ENCODE results near the gene MAP3K14. TPM values are rescaled to one million over a fixed set of nuclear protein-coding genes. Genes with fewer than 3 reads are reported as not detected.

MAP3K14 gene
- total RNA-seq, 1 experiment from 2014 or later, result 10.0 TPM

DNA sequence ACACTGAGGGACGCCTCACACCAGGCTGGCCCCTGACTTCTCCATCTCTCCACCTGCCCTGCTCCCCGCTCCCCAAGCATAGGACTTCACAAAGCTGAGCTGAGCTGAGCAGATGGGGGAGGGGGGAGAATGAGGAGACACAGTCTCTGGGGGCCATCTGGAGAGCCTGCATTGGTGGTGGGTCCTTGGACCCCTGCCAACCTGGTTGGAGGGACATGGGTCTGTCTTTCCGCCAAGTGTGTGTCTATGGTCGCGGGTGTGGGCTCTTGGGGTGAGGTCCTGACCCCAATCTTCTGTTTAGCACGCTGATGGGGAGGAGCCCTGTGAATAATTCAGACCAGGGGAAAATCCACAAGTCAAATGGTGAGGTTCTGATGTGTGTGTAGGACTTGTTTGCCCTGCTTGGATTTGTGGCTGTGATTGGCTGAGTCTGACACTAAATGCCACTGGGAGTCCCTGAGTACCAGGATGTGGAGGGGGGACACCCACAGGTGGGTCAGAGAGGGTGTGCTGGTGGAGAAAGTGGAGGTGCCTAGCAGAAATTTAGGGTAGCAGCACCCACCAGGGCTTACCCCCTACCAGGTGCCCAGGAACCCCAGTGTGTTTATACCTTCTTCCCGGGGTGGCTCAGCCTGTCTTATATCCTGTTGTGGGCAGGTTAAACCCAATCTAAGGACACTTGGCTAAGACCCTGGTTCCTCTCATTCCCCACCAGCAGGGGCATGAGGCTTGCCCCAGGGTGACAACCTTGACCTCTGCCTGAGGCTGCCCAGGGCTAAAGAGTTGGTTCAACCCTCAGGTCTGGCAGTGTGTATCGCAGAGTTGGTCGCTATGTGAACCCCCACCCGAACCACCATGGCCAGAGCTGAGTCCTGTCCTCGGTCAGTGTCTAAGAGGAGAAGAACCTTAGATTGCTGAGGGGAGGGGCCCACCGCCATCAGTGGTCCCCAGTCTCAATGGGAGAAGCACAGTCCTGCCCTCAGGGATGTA lies 93.0 kb downstream of the MAP3K14 start:
- intact Hi-C loops (cut with micrococcal nuclease; ENCODE audit: unreplicated experiment), result no loop called here
- H3K4me1 Mint-ChIP-seq (ENCODE audit: low read depth, unreplicated experiment), result no peaks in the 10 kb centered on the region

GRCh38 chr17:45222996-45223538 lies 93.8 kb downstream of the MAP3K14 start:
- peaks cover 17% of the 10 kb centered on the region for H3K27me3 Mint-ChIP-seq (ENCODE audit: insufficient read depth, unreplicated experiment)
- H3K4me1 Mint-ChIP-seq (ENCODE audit: low read depth, unreplicated experiment), result no peaks in the 10 kb centered on the region
- intact Hi-C loops (cut with micrococcal nuclease; ENCODE audit: unreplicated experiment), result no loop called here
- POLR2A ChIA-PET, result no interaction called here
- H3K36me3 Mint-ChIP-seq (ENCODE audit: insufficient read depth, unreplicated experiment), result no peaks in the 10 kb centered on the region
- CTCF ChIA-PET, result interaction anchor here (1.2 kb wide), 1 partner anchor 88 kb away, joined by 4 read pairs; the partner anchor contains the start of gene ACBD4
- no peak for DNase-seq
- BruUV-seq (replicated peaks), result no TSS peak
- H3K36me3 ChIP-seq (ENCODE audit: control insufficient read depth, insufficient read depth, low read length), result no peaks in the 10 kb centered on the region
- peak overlapping the region; percentile 73 for H3K4me3 Mint-ChIP-seq (ENCODE audit: unreplicated experiment)
- H3K9me3 Mint-ChIP-seq (ENCODE audit: unreplicated experiment), result no peaks in the 10 kb centered on the region
- TF ChIP-seq, protein P1, sequence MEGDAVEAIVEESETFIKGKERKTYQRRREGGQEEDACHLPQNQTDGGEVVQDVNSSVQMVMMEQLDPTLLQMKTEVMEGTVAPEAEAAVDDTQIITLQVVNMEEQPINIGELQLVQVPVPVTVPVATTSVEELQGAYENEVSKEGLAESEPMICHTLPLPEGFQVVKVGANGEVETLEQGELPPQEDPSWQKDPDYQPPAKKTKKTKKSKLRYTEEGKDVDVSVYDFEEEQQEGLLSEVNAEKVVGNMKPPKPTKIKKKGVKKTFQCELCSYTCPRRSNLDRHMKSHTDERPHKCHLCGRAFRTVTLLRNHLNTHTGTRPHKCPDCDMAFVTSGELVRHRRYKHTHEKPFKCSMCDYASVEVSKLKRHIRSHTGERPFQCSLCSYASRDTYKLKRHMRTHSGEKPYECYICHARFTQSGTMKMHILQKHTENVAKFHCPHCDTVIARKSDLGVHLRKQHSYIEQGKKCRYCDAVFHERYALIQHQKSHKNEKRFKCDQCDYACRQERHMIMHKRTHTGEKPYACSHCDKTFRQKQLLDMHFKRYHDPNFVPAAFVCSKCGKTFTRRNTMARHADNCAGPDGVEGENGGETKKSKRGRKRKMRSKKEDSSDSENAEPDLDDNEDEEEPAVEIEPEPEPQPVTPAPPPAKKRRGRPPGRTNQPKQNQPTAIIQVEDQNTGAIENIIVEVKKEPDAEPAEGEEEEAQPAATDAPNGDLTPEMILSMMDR (IDR thresholded peaks at IDR 0.05; ENCODE audit: insufficient read depth in 1 of 2, low read depth in 1 of 2, low read length in 1 of 2, severe bottlenecking in 1 of 2, unreplicated experiment in 1 of 2), result no peak
- H3K9me3 ChIP-seq, result no peaks in the 10 kb centered on the region
- no peak overlapping the region for H3K4me3 ChIP-seq (ENCODE audit: low read depth, low read length)
- H3K27me3 ChIP-seq (replicated peaks; ENCODE audit: control insufficient read depth, insufficient read depth, low read length), result peaks cover 1% of the 10 kb centered on the region; the same call in 1 of the 2 replicates
- peaks cover 5% of the 10 kb centered on the region; the same call in 1 of the 2 replicates for H3K4me1 ChIP-seq
- H3K27ac Mint-ChIP-seq (ENCODE audit: unreplicated experiment), result no peak overlapping the region

More for the DNA sequence above, 93.0 kb downstream of the MAP3K14 start:
- Histone ChIP-seq H3K4me3 (ENCODE audit: low read depth, low read length) (no peak overlapping the region), H3K4me1 (peaks cover 10% of the 10 kb centered on the region), H3K27me3 (replicated peaks; ENCODE audit: control insufficient read depth, insufficient read depth, low read length) (peaks cover 1% of the 10 kb centered on the region; the same call in 1 of the 2 replicates), H3K9me3 (no peaks in the 10 kb centered on the region), H3K36me3 (ENCODE audit: control insufficient read depth, insufficient read depth, low read length) (no peaks in the 10 kb centered on the region)
- POLR2A ChIA-PET, result no interaction called here
- no peaks in the 10 kb centered on the region for H3K36me3 Mint-ChIP-seq (ENCODE audit: insufficient read depth, unreplicated experiment)
- no peak for DNase-seq
- no TSS peak for BruUV-seq (replicated peaks)
- no peak overlapping the region for H3K27ac Mint-ChIP-seq (ENCODE audit: unreplicated experiment)
- peak overlapping the region; percentile 73 for H3K4me3 Mint-ChIP-seq (ENCODE audit: unreplicated experiment)
- peaks cover 17% of the 10 kb centered on the region for H3K27me3 Mint-ChIP-seq (ENCODE audit: insufficient read depth, unreplicated experiment)
- H3K9me3 Mint-ChIP-seq (ENCODE audit: unreplicated experiment), result no peaks in the 10 kb centered on the region
- CTCF ChIA-PET, result interaction anchor here (1.2 kb wide), 1 partner anchor 88 kb away, joined by 4 read pairs; the partner anchor contains the start of gene ACBD4
- TF ChIP-seq, protein P1 (IDR thresholded peaks at IDR 0.05; ENCODE audit: insufficient read depth in 1 of 2, low read depth in 1 of 2, low read length in 1 of 2, severe bottlenecking in 1 of 2, unreplicated experiment in 1 of 2), result no peak

DNA sequence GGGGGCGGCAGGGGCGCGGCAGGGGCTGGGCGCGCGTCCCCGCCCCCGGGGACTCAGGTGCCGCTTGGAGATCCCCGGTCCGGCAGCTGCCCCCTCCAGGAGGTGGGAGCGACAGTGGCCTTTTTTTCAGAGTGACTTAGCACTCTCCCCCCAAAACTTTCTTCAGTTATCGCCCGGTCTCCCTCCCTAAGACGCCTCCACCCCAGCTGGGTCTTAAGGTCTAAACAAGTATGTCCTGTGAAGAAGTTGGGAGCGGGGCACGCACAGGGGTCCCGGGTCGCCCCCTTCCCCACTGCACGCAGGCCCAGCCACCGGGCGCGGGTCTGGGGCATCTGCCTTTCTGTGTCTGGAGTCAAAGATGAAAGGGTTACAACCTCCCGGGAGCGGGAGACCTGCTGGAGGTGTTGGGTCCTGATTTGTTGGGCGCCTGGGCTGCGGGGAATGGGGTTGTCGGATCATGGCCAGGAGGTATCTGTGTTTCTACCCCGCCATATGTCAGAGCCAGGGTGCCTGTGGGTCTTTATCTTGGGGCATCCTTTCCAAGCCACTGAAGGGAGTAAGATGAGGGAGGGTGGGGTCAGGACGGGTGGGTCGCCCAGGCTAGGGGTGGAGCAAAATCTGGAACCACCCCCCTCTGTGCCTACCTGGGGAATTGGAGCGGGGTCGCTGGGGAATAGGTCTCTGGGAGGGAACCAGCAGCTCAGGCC lies 94.4 kb downstream of the MAP3K14 start:
- peaks cover 17% of the 10 kb centered on the region for H3K27me3 Mint-ChIP-seq (ENCODE audit: insufficient read depth, unreplicated experiment)
- no peaks in the 10 kb centered on the region for H3K9me3 Mint-ChIP-seq (ENCODE audit: unreplicated experiment)

More for the DNA sequence above, 94.4 kb downstream of the MAP3K14 start:
- intact Hi-C loops (cut with micrococcal nuclease; ENCODE audit: unreplicated experiment), result no loop called here
- Histone ChIP-seq H3K27me3 (replicated peaks; ENCODE audit: control insufficient read depth, insufficient read depth, low read length) (peaks cover 1% of the 10 kb centered on the region; the same call in 1 of the 2 replicates), H3K36me3 (ENCODE audit: control insufficient read depth, insufficient read depth, low read length) (no peaks in the 10 kb centered on the region), H3K4me3 (ENCODE audit: low read depth, low read length) (peak overlapping the region; percentile 47), H3K9me3 (no peaks in the 10 kb centered on the region), H3K4me1 (peaks cover 5% of the 10 kb centered on the region; the same call in 1 of the 2 replicates)
- TF ChIP-seq, protein P1 (IDR thresholded peaks at IDR 0.05; ENCODE audit: insufficient read depth in 1 of 2, low read depth in 1 of 2, low read length in 1 of 2, severe bottlenecking in 1 of 2, unreplicated experiment in 1 of 2), result no peak
- peak overlapping the region; percentile 73 for H3K4me3 Mint-ChIP-seq (ENCODE audit: unreplicated experiment)
- H3K27ac Mint-ChIP-seq (ENCODE audit: unreplicated experiment), result no peak overlapping the region
- ChIA-PET POLR2A (no interaction called here), CTCF (interaction anchor here (0.9 to 1.2 kb wide), 2 partner anchors 13 to 87 kb away, joined by 4 to 6 read pairs; partner anchors contain the start of gene ACBD4)
- no TSS peak for BruUV-seq (replicated peaks)
- no peak for DNase-seq
- H3K4me1 Mint-ChIP-seq (ENCODE audit: low read depth, unreplicated experiment), result no peaks in the 10 kb centered on the region
- no peaks in the 10 kb centered on the region for H3K36me3 Mint-ChIP-seq (ENCODE audit: insufficient read depth, unreplicated experiment)

Data from Caco-2 (cell line).